CD14-positive monocyte (primary cell): ENCODE data around the gene ZBTB43. TPM values are rescaled to one million over a fixed set of nuclear protein-coding genes. Genes with fewer than 3 reads are reported as not detected.
"Not testable (repeated sequence)": the region's sequence is repeated elsewhere in the genome, so short reads cannot be mapped to it uniquely, and the experiment has no call there.

ENCODE experiments used
- DNase-seq, 3 donors: peaks; one replicate each; pipeline ENCODE4 v3.0.0-alpha.2; 2011 to 2022
- H2AFZ ChIP-seq: 2 replicates; pipeline ENCODE4 v1.6.0; 2012; ENCODE audit warnings: mild to moderate bottlenecking, low read depth, low read length, inconsistent platforms; ENCODE audit not compliant: insufficient read depth, poor library complexity, severe bottlenecking
- H3K27ac ChIP-seq, 2 donors: 1 replicate in 1 of 2; 2 replicates in 1 of 2; pipeline ENCODE4 v1.5.1; 2012 to 2013; ENCODE audit warnings: low read length in 2 of 2, control low read depth in 1 of 2, inconsistent platforms in 1 of 2, low read depth in 1 of 2, mild to moderate bottlenecking in 1 of 2
- H3K27me3 ChIP-seq, 2 donors: one replicate each; pipeline versions ENCODE4 v1.6.0 to v1.6.1; 2011 to 2013; ENCODE audit warnings: low read length in 2 of 2; ENCODE audit not compliant: control insufficient read depth in 2 of 2, insufficient read depth in 2 of 2
- H3K36me3 ChIP-seq, 2 donors: replicated peaks in 1 of 2; 1 replicate in 1 of 2; 2 replicates in 1 of 2; pipeline versions ENCODE4 v1.5.1 to v1.6.1; 2012 to 2013; ENCODE audit warnings: low read length in 2 of 2, control low read depth in 1 of 2, inconsistent platforms in 1 of 2, mild to moderate bottlenecking in 1 of 2; ENCODE audit not compliant: insufficient read depth in 2 of 2, control insufficient read depth in 1 of 2
- H3K4me1 ChIP-seq, 2 donors: 1 replicate in 1 of 2; 2 replicates in 1 of 2; pipeline versions ENCODE4 v1.5.1 to v1.6.1; 2012 to 2013; ENCODE audit warnings: low read length in 2 of 2, control low read depth in 1 of 2, inconsistent platforms in 1 of 2, mild to moderate bottlenecking in 1 of 2, moderate library complexity in 1 of 2; ENCODE audit not compliant: insufficient read depth in 2 of 2, control insufficient read depth in 1 of 2
- H3K4me2 ChIP-seq: replicated peaks from 2 replicates; pipeline ENCODE3; 2012; ENCODE audit warnings: low read length, moderate library complexity, mild to moderate bottlenecking; ENCODE audit not compliant: poor library complexity, severe bottlenecking; ENCODE audit errors: extremely low read depth
- H3K4me3 ChIP-seq, 3 experiments: fragments of 200-600 bp in 1 of 3; sonication (generic) in 1 of 3; replicated peaks in 1 of 3; 1 replicate in 2 of 3; 2 replicates in 1 of 3; pipeline ENCODE4 v1.5.1; 2011 to 2013; ENCODE audit warnings: low read length in 3 of 3, mild to moderate bottlenecking in 3 of 3, control low read depth in 2 of 3, low read depth in 2 of 3, inconsistent platforms in 1 of 3, moderate library complexity in 1 of 3
- H3K79me2 ChIP-seq: 2 replicates; pipeline ENCODE4 v1.6.0; 2012; ENCODE audit warnings: mild to moderate bottlenecking, control low read depth, inconsistent platforms, low read length, moderate library complexity; ENCODE audit not compliant: insufficient read depth
- H3K9ac ChIP-seq: 2 replicates; pipeline ENCODE4 v1.6.0; 2017; ENCODE audit warnings: low read length, mild to moderate bottlenecking; ENCODE audit not compliant: insufficient read depth, poor library complexity, severe bottlenecking
- H3K9me3 ChIP-seq, 2 donors: replicated peaks in 1 of 2; 1 replicate in 1 of 2; 2 replicates in 1 of 2; pipeline versions ENCODE4 v1.5.1 to v1.6.1; 2012 to 2013; ENCODE audit warnings: low read length in 2 of 2, control low read depth in 1 of 2; ENCODE audit not compliant: control insufficient read depth in 1 of 2, insufficient read depth in 1 of 2
- H4K20me1 ChIP-seq: 2 replicates; pipeline ENCODE4 v1.6.0; 2012; ENCODE audit warnings: mild to moderate bottlenecking, low read length, control low read depth, moderate library complexity; ENCODE audit not compliant: insufficient read depth
- H3K27ac Mint-ChIP-seq, 7 donors: one replicate each; pipeline ENCODE4 v1.8.0; 2020; ENCODE audit warnings: mild to moderate bottlenecking in 7 of 7, mixed read lengths in 7 of 7, moderate library complexity in 6 of 7, inconsistent platforms in 2 of 7
- H3K27me3 Mint-ChIP-seq, 3 donors: one replicate each; pipeline ENCODE4 v1.8.0; 2021 to 2022; ENCODE audit warnings: low read depth in 3 of 3, mild to moderate bottlenecking in 3 of 3, mixed read lengths in 3 of 3, moderate library complexity in 3 of 3, inconsistent platforms in 1 of 3
- H3K36me3 Mint-ChIP-seq, 2 donors: one replicate each; pipeline ENCODE4 v1.8.0; 2020; ENCODE audit warnings: mixed read lengths in 2 of 2, inconsistent platforms in 1 of 2, mild to moderate bottlenecking in 1 of 2
- H3K4me1 Mint-ChIP-seq: one replicate; pipeline ENCODE4 v1.8.0; 2020; ENCODE audit warnings: mild to moderate bottlenecking, mixed read lengths
- H3K4me3 Mint-ChIP-seq, 2 donors: one replicate each; pipeline ENCODE4 v1.8.0; 2020; ENCODE audit warnings: mild to moderate bottlenecking in 2 of 2, mixed read lengths in 2 of 2, moderate library complexity in 1 of 2
- H3K9me3 Mint-ChIP-seq, 7 donors: one replicate each; pipeline ENCODE4 v1.8.0; 2020 to 2022; ENCODE audit warnings: mixed read lengths in 7 of 7, mild to moderate bottlenecking in 6 of 7, moderate library complexity in 6 of 7, inconsistent platforms in 2 of 7
- CTCF ChIP-seq: fragments of 200-600 bp; IDR thresholded peaks from one replicate; pipeline ENCODE4 v1.8.0; 2022; ENCODE audit warnings: antibody characterized with exemption, mild to moderate bottlenecking
- WGBS: methylation state at CpG from one replicate; pipeline ENCODE4 v1.1.5; 2013; ENCODE audit warnings: missing lambda C conversion rate; ENCODE audit not compliant: insufficient coverage; 5-methylcytosine and 5-hydroxymethylcytosine counted together
- intact Hi-C, 2 donors: fragments of 100-400 bp; cut with micrococcal nuclease; formaldehyde crosslinking; loops; one replicate each; pipeline versions ENCODE4 v1.15.0 to v1.15.1; 2023
- polyA plus RNA-seq, 3 donors: library from polyadenylated mRNA; depleted of rRNA in 1 of 3; unstranded in 2 of 3; stranded (reverse) in 1 of 3; fragments of 300-500 nt in 2 of 3; fragments of >200 nt in 1 of 3; fragmentation: Illumina TruSeq in 2 of 3; gene quantifications; 1 replicate in 2 of 3; 2 replicates in 1 of 3; pipeline ENCODE4 v1.2.3, GENCODE V29; 2012 to 2021

Gene ZBTB43
- polyA plus RNA-seq, 3 donors, result 6.1 to 15.9 (median 6.8) TPM

GRCh38 chr9:126813072-126813471 is 8.2 kb downstream of the ZBTB43 start:
- H3K4me3 Mint-ChIP-seq, result no peak overlapping the region
- no peaks in the 10 kb centered on the region for H3K27me3 ChIP-seq
- peaks cover 19 to 30% (median 28%) of the 10 kb centered on the region in 7 donors for H3K9me3 Mint-ChIP-seq
- H3K4me1 ChIP-seq, result peaks cover 0 to 11% of the 10 kb centered on the region in 2 donors
- H3K27ac Mint-ChIP-seq, result no peak overlapping the region
- TF ChIP-seq CTCF, result no peak
- intact Hi-C loops, result no loop called here
- no peaks in the 10 kb centered on the region for H3K27me3 Mint-ChIP-seq
- H3K36me3 ChIP-seq, result peaks cover 37 to 85% of the 10 kb centered on the region in 2 donors
- H3K79me2 ChIP-seq, result peaks cover 96% of the 10 kb centered on the region
- peaks cover 65 to 86% of the 10 kb centered on the region in 2 donors for H3K36me3 Mint-ChIP-seq
- no peak for DNase-seq
- 100% methylated on average over 4 of the region's 11 CpGs for WGBS
- H3K4me1 Mint-ChIP-seq, result peaks cover 8% of the 10 kb centered on the region
- peaks cover 74% of the 10 kb centered on the region for H4K20me1 ChIP-seq
- H2AFZ ChIP-seq, result no peak overlapping the region
- H3K27ac ChIP-seq, result no peak overlapping the region
- H3K4me2 ChIP-seq, result no peak overlapping the region
- peaks cover 17 to 21% of the 10 kb centered on the region in 2 donors for H3K9me3 ChIP-seq
- no peak overlapping the region for H3K9ac ChIP-seq
- H3K4me3 ChIP-seq, result no peak overlapping the region

GRCh38 chr9:126814091-126814490 is 9.3 kb downstream of the ZBTB43 start:
- H3K27me3 Mint-ChIP-seq, result no peaks in the 10 kb centered on the region

GRCh38 chr9:126817615-126818014 is 12.8 kb downstream of the ZBTB43 start:
- H3K27me3 ChIP-seq, H3K27ac ChIP-seq, H3K9ac ChIP-seq, H3K27ac Mint-ChIP-seq, H3K27me3 Mint-ChIP-seq, H3K4me1 ChIP-seq, H2AFZ ChIP-seq, H3K4me3 ChIP-seq, H3K4me2 ChIP-seq, H3K4me3 Mint-ChIP-seq, intact Hi-C loops, DNase-seq: not testable (repeated sequence)
- Mint-ChIP-seq H3K9me3 (peaks cover 32 to 43% (median 37%) of the 10 kb centered on the region in 7 donors), H3K4me1 (peaks cover 11% of the 10 kb centered on the region), H3K36me3 (peaks cover 71 to 85% of the 10 kb centered on the region in 2 donors)
- H3K9me3 ChIP-seq, result peaks cover 25% of the 10 kb centered on the region in 2 donors
- H3K79me2 ChIP-seq, result peaks cover 82% of the 10 kb centered on the region
- WGBS, result no CpG with 5 or more reads among the region's 7 CpGs
- H3K36me3 ChIP-seq, result peaks cover 34 to 90% of the 10 kb centered on the region in 2 donors
- peaks cover 66% of the 10 kb centered on the region for H4K20me1 ChIP-seq

More at GRCh38 chr9:126814091-126814490, 9.3 kb downstream of the ZBTB43 start:
- Histone ChIP-seq H3K27ac (no peak overlapping the region), H3K4me1 (peaks cover 0 to 7% of the 10 kb centered on the region in 2 donors), H3K4me3 (no peak overlapping the region), H4K20me1 (peaks cover 72% of the 10 kb centered on the region), H3K9me3 (peaks cover 25% of the 10 kb centered on the region in 2 donors), H3K79me2 (peaks cover 96% of the 10 kb centered on the region), H3K27me3 (no peaks in the 10 kb centered on the region), H2AFZ (no peak overlapping the region), H3K4me2 (no peak overlapping the region), H3K9ac (no peak overlapping the region), H3K36me3 (peaks cover 40 to 94% of the 10 kb centered on the region in 2 donors)
- Mint-ChIP-seq H3K36me3 (peaks cover 70 to 95% of the 10 kb centered on the region in 2 donors), H3K27ac (peak overlapping the region in 2 of 7 donors; percentile 35 to 36), H3K9me3 (peaks cover 25 to 37% (median 36%) of the 10 kb centered on the region in 7 donors), H3K4me1 (peaks cover 6% of the 10 kb centered on the region), H3K4me3 (no peak overlapping the region)
- no peak for TF ChIP-seq CTCF
- intact Hi-C loops, result no loop called here
- no peak for DNase-seq
